ENCODE measurements around the gene PDE3A. TPM values are rescaled to one million over a fixed set of nuclear protein-coding genes. Genes with fewer than 3 reads are reported as not detected.

The PDE3A gene
- total RNA-seq, 1 experiment from 2014 or later = 0.36 TPM

DNA sequence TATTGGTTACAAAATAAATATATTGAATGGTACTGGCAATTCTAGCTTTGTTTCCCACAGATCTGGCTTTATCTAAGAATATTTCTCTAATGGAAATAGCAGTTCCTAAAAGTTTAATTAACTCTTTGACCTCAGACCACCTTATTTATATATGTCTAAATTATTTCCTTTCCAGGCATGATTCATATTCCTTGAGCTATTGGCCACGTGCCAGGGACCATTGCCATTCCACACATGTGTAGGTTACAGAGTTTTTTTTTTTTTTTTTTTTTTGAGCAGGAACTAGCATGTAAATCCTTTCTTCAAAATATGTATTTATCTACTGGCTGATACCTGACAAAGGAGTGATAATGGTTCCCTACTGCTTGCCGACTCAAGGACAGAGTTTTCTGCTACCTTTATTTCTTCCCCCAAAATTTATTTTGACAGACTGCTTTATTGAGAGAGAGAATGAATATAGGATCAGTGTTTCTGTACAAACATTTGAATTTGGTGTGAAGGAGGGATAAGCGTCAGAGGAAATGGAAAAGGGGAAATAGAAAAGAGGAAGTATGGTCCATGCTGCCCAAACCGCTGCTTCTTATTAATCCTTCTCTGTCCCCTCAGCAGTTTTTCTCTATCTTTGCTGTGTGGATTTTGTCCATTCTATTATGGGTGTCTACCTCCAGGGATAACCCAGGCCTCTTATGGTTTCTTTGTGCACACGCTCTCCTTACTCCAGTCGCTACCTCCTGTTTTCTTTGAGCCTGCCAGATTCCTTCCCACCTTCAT lies 36.4 kb downstream of the PDE3A start:
- intact Hi-C loops (cut with micrococcal nuclease; ENCODE audit: unreplicated experiment) = no loop called here
- no peaks in the 10 kb centered on the region for H3K36me3 Mint-ChIP-seq (ENCODE audit: insufficient read depth, unreplicated experiment)
- no peaks in the 10 kb centered on the region for H3K9me3 ChIP-seq
- no TSS peak for BruUV-seq (replicated peaks)
- no peaks in the 10 kb centered on the region for H3K36me3 ChIP-seq (ENCODE audit: control insufficient read depth, insufficient read depth, low read length)
- DNase-seq = no peak
- no peak overlapping the region for H3K4me3 Mint-ChIP-seq (ENCODE audit: unreplicated experiment)
- TF ChIP-seq CTCF (IDR thresholded peaks at IDR 0.05; ENCODE audit: insufficient read depth in 1 of 2, low read depth in 1 of 2, low read length in 1 of 2, severe bottlenecking in 1 of 2, unreplicated experiment in 1 of 2) = no peak
- ChIA-PET POLR2A (no interaction called here), CTCF (no interaction called here)
- no peaks in the 10 kb centered on the region for H3K4me1 Mint-ChIP-seq (ENCODE audit: low read depth, unreplicated experiment)
- H3K9me3 Mint-ChIP-seq (ENCODE audit: unreplicated experiment) = no peaks in the 10 kb centered on the region
- H3K27ac Mint-ChIP-seq (ENCODE audit: unreplicated experiment) = no peak overlapping the region
- H3K4me3 ChIP-seq (ENCODE audit: low read depth, low read length) = no peak overlapping the region
- peaks cover 5% of the 10 kb centered on the region for H3K27me3 Mint-ChIP-seq (ENCODE audit: insufficient read depth, unreplicated experiment)
- no peaks in the 10 kb centered on the region for H3K27me3 ChIP-seq (replicated peaks; ENCODE audit: control insufficient read depth, insufficient read depth, low read length)
- no peaks in the 10 kb centered on the region for H3K4me1 ChIP-seq

DNA sequence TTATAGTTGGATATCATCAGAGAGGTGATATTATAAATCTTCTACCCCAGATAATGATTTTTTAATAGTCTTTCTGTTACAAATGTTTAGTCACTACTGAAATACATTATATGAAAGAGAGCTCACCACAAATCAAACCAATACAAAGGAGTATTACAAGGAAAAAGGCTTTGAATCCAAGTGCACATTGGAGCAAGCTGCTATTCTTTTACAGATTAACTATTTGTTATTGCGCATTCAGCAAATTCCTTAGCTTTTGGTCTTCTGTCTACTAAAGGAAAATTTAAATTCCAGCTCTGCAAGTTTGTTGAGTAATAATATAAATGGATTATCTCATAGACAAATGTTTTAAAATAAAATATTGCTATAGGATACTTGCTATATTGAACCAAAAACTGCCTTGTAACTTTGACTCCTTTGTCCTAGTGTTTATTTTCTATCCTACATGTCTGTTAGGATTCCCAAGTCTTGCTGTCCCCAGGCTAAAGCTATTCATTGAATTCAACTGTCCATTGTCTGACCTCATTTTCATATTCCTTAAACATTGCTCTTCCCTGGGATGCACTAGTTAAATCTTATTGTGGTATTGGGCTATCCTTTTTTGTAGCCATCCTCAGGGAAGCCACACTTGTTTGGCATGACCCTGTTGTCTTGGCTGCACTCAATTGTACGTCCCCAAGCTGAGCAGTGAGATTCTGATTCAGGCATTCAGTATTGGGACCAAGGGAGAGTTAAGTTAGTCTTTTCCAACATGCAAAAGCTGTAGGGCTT lies 41.5 kb downstream of the PDE3A start:
- BruUV-seq (replicated peaks) = no TSS peak
- Mint-ChIP-seq H3K27me3 (ENCODE audit: insufficient read depth, unreplicated experiment) (no peaks in the 10 kb centered on the region), H3K4me3 (ENCODE audit: unreplicated experiment) (no peak overlapping the region), H3K4me1 (ENCODE audit: low read depth, unreplicated experiment) (no peaks in the 10 kb centered on the region), H3K9me3 (ENCODE audit: unreplicated experiment) (no peaks in the 10 kb centered on the region), H3K36me3 (ENCODE audit: insufficient read depth, unreplicated experiment) (no peaks in the 10 kb centered on the region), H3K27ac (ENCODE audit: unreplicated experiment) (no peak overlapping the region)
- H3K4me3 ChIP-seq (ENCODE audit: low read depth, low read length) = no peak overlapping the region
- ChIA-PET POLR2A (no interaction called here), CTCF (no interaction called here)
- no peaks in the 10 kb centered on the region for H3K4me1 ChIP-seq
- H3K27me3 ChIP-seq (replicated peaks; ENCODE audit: control insufficient read depth, insufficient read depth, low read length) = no peaks in the 10 kb centered on the region
- no peaks in the 10 kb centered on the region for H3K9me3 ChIP-seq
- intact Hi-C loops (cut with micrococcal nuclease; ENCODE audit: unreplicated experiment) = no loop called here
- H3K36me3 ChIP-seq (ENCODE audit: control insufficient read depth, insufficient read depth, low read length) = no peaks in the 10 kb centered on the region
- DNase-seq = no peak
- no peak for TF ChIP-seq CTCF (IDR thresholded peaks at IDR 0.05; ENCODE audit: insufficient read depth in 1 of 2, low read depth in 1 of 2, low read length in 1 of 2, severe bottlenecking in 1 of 2, unreplicated experiment in 1 of 2)

DNA sequence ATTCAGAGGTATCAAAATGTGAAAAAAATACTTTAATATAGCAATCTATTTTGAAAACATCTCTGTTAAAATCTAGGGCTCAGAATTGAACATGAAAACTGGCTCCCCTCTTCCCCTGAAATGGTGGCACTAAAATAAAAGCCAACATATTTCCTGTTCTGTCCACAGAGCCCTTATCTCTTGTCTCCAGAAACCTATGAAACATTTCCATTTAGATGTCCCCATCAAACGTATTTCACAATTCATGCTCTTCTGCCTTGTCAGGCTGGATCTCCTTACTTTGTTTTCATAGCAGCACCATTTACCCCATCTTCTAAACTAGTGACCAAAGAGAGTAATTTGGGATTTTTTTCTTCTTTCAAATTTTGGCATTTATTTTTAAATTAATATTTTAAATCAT lies 42.4 kb downstream of the PDE3A start:
- intact Hi-C loops (cut with micrococcal nuclease; ENCODE audit: unreplicated experiment) = no loop called here
- H3K9me3 Mint-ChIP-seq (ENCODE audit: unreplicated experiment) = no peaks in the 10 kb centered on the region

More for the DNA sequence above, 42.4 kb downstream of the PDE3A start:
- H3K4me1 Mint-ChIP-seq (ENCODE audit: low read depth, unreplicated experiment) = no peaks in the 10 kb centered on the region
- Histone ChIP-seq H3K27me3 (replicated peaks; ENCODE audit: control insufficient read depth, insufficient read depth, low read length) (no peaks in the 10 kb centered on the region), H3K4me1 (no peaks in the 10 kb centered on the region), H3K4me3 (ENCODE audit: low read depth, low read length) (no peak overlapping the region), H3K36me3 (ENCODE audit: control insufficient read depth, insufficient read depth, low read length) (no peaks in the 10 kb centered on the region), H3K9me3 (no peaks in the 10 kb centered on the region)
- ChIA-PET CTCF (no interaction called here), POLR2A (no interaction called here)
- TF ChIP-seq CTCF (IDR thresholded peaks at IDR 0.05; ENCODE audit: insufficient read depth in 1 of 2, low read depth in 1 of 2, low read length in 1 of 2, severe bottlenecking in 1 of 2, unreplicated experiment in 1 of 2) = no peak
- BruUV-seq (replicated peaks) = no TSS peak
- no peak overlapping the region for H3K27ac Mint-ChIP-seq (ENCODE audit: unreplicated experiment)
- H3K4me3 Mint-ChIP-seq (ENCODE audit: unreplicated experiment) = no peak overlapping the region
- DNase-seq = no peak
- H3K27me3 Mint-ChIP-seq (ENCODE audit: insufficient read depth, unreplicated experiment) = peaks cover 2% of the 10 kb centered on the region
- no peaks in the 10 kb centered on the region for H3K36me3 Mint-ChIP-seq (ENCODE audit: insufficient read depth, unreplicated experiment)
